WERI-Rb-1 (cell line): ENCODE data around the gene ERF.

Experiments
- DNase-seq: peaks from one replicate; pipeline ENCODE4 v3.0.0-alpha.2; 2020
- H3K27ac ChIP-seq: fragments of 250-450 bp; sonication (Bioruptor Pico); 2 replicates; pipeline ENCODE4 v1.5.1; 2020; ENCODE audit warnings: mild to moderate bottlenecking, moderate library complexity
- H3K27me3 ChIP-seq: fragments of 250-450 bp; sonication (Bioruptor Pico); 2 replicates; pipeline ENCODE4 v1.5.1; 2021; ENCODE audit warnings: mild to moderate bottlenecking, low read depth, moderate library complexity; ENCODE audit not compliant: insufficient read depth, severe bottlenecking
- H3K36me3 ChIP-seq: fragments of 250-450 bp; sonication (Bioruptor Pico); 2 replicates; pipeline ENCODE4 v1.5.1; 2020; ENCODE audit warnings: mild to moderate bottlenecking, moderate library complexity
- H3K4me3 ChIP-seq: 2 replicates; pipeline ENCODE4 v1.5.1; 2011; ENCODE audit warnings: low read depth, mild to moderate bottlenecking, control low read depth, low read length
- H3K9me3 ChIP-seq: fragments of 250-450 bp; sonication (Bioruptor Pico); 2 replicates; pipeline ENCODE4 v1.5.1; 2021; ENCODE audit warnings: mild to moderate bottlenecking, moderate library complexity; ENCODE audit not compliant: severe bottlenecking
- CTCF ChIP-seq: IDR thresholded peaks from 2 replicates; pipeline ENCODE4 v1.5.1; 2011; ENCODE audit warnings: low read depth, mild to moderate bottlenecking, control low read depth, inconsistent platforms, low read length

The ERF gene

GRCh38 chr19:42216653-42217519 lies 38.0 kb downstream of the ERF start:
- H3K36me3 ChIP-seq, result peaks cover 44% of the 10 kb centered on the region
- TF ChIP-seq CTCF, result no peak
- DNase-seq, result peak; percentile 53
- H3K9me3 ChIP-seq, result no peaks in the 10 kb centered on the region
- no peaks in the 10 kb centered on the region for H3K27me3 ChIP-seq
- peak overlapping the region; percentile 81 for H3K4me3 ChIP-seq
- H3K27ac ChIP-seq, result peak overlapping the region; percentile 67

GRCh38 chr19:42214810-42215485 lies 40.0 kb downstream of the ERF start:
- no peak for TF ChIP-seq CTCF
- H3K36me3 ChIP-seq, result peaks cover 56% of the 10 kb centered on the region
- no peaks in the 10 kb centered on the region for H3K27me3 ChIP-seq
- H3K9me3 ChIP-seq, result no peaks in the 10 kb centered on the region
- no peak for DNase-seq
- no peak overlapping the region for H3K4me3 ChIP-seq
- no peak overlapping the region for H3K27ac ChIP-seq

GRCh38 chr19:42212886-42213285 lies 42.0 kb downstream of the ERF start:
- no peak for TF ChIP-seq CTCF
- no peak overlapping the region for H3K4me3 ChIP-seq
- DNase-seq, result no peak
- H3K9me3 ChIP-seq, result no peaks in the 10 kb centered on the region
- peaks cover 76% of the 10 kb centered on the region for H3K36me3 ChIP-seq
- no peak overlapping the region for H3K27ac ChIP-seq
- H3K27me3 ChIP-seq, result no peaks in the 10 kb centered on the region

GRCh38 chr19:42208612-42209011 lies 46.3 kb downstream of the ERF start:
- H3K27ac ChIP-seq, result no peak overlapping the region

GRCh38 chr19:42207767-42208271 lies 47.1 kb downstream of the ERF start:
- Histone ChIP-seq H3K27ac (no peak overlapping the region), H3K36me3 (peaks cover 81% of the 10 kb centered on the region)

More at GRCh38 chr19:42208612-42209011, 46.3 kb downstream of the ERF start:
- H3K4me3 ChIP-seq, result no peak overlapping the region
- peaks cover 81% of the 10 kb centered on the region for H3K36me3 ChIP-seq
- no peaks in the 10 kb centered on the region for H3K27me3 ChIP-seq
- no peaks in the 10 kb centered on the region for H3K9me3 ChIP-seq
- TF ChIP-seq CTCF, result no peak
- DNase-seq, result no peak

More at GRCh38 chr19:42207767-42208271, 47.1 kb downstream of the ERF start:
- H3K27me3 ChIP-seq, result no peaks in the 10 kb centered on the region
- H3K9me3 ChIP-seq, result no peaks in the 10 kb centered on the region
- DNase-seq, result no peak
- no peak overlapping the region for H3K4me3 ChIP-seq
- no peak for TF ChIP-seq CTCF
